Measurements from ENCODE around the gene LRP6. TPM values are rescaled to one million over a fixed set of nuclear protein-coding genes. Genes with fewer than 3 reads are reported as not detected.

LRP6 gene
- total RNA-seq, 4 donors from 2014 or later: 11.7 to 102 (median 58.9) TPM

GRCh38 chr12:12201274-12201758 lies 65.5 kb downstream of the LRP6 start:
- H3K27ac ChIP-seq: no peak overlapping the region
- no peaks in the 10 kb centered on the region for H3K36me3 ChIP-seq
- no peaks in the 10 kb centered on the region for H3K27me3 ChIP-seq
- peaks cover 3 to 6% of the 10 kb centered on the region in 2 donors for H3K9me3 ChIP-seq
- TF ChIP-seq POLR2AphosphoS5 (IDR thresholded peaks at IDR 0.05): no peak
- no peak for TF ChIP-seq CTCF (IDR thresholded peaks at IDR 0.05)
- in situ Hi-C loops (cut with MboI; ENCODE audit: low pct_ligation_motif_present in 1 of 4, low pct_unique_long_range_greater_than_20kb in 1 of 4, low sequenced_read_pairs in 3 of 4): no loop called here
- intact Hi-C loops (cut with DNase I; ENCODE audit: low total_unique reads): no loop called here
- H3K4me1 ChIP-seq: no peaks in the 10 kb centered on the region
- no peak for DNase-seq
- WGBS, 2 donors (ENCODE audit: low coverage in 1 of 2): 76 to 96% methylated on average over 3 of the region's 3 CpGs
- no peak overlapping the region for H3K4me3 ChIP-seq

- Histone ChIP-seq H3K27me3 (no peaks in the 10 kb centered on the region), H3K4me3 (no peak overlapping the region), H3K27ac (no peak overlapping the region), H3K4me1 (no peaks in the 10 kb centered on the region), H3K9me3 (peaks cover 3 to 6% of the 10 kb centered on the region in 2 donors), H3K36me3 (no peaks in the 10 kb centered on the region)
- intact Hi-C loops (cut with DNase I; ENCODE audit: low total_unique reads) (no loop called here), in situ Hi-C loops (cut with MboI; ENCODE audit: low pct_ligation_motif_present in 1 of 4, low pct_unique_long_range_greater_than_20kb in 1 of 4, low sequenced_read_pairs in 3 of 4) (no loop called here)
- WGBS, 2 donors (ENCODE audit: low coverage in 1 of 2): 89% methylated on average over 2 of the region's 2 CpGs
- TF ChIP-seq POLR2AphosphoS5 (IDR thresholded peaks at IDR 0.05) (no peak), CTCF (IDR thresholded peaks at IDR 0.05) (no peak), POLR2A (IDR thresholded peaks at IDR 0.05) (no peak), EP300 (IDR thresholded peaks at IDR 0.05; ENCODE audit: low read depth) (no peak)
- no peak for DNase-seq
These were observed 66.5 kb downstream of the LRP6 start for GRCh38 chr12:12200363-12200762.

GRCh38 chr12:12198124-12198523 lies 68.7 kb downstream of the LRP6 start:
- intact Hi-C loops (cut with DNase I; ENCODE audit: low total_unique reads) (no loop called here), in situ Hi-C loops (cut with MboI; ENCODE audit: low pct_ligation_motif_present in 1 of 4, low pct_unique_long_range_greater_than_20kb in 1 of 4, low sequenced_read_pairs in 3 of 4) (no loop called here)
- DNase-seq: no peak
- H3K4me1 ChIP-seq: no peaks in the 10 kb centered on the region
- peaks cover 3 to 6% of the 10 kb centered on the region in 2 donors for H3K9me3 ChIP-seq
- no peak overlapping the region for H3K27ac ChIP-seq
- 89 to 100% methylated on average over 1 of the region's 1 CpG for WGBS, 2 donors (ENCODE audit: low coverage in 1 of 2)
- H3K36me3 ChIP-seq: no peaks in the 10 kb centered on the region
- TF ChIP-seq CTCF (IDR thresholded peaks at IDR 0.05) (no peak), POLR2AphosphoS5 (IDR thresholded peaks at IDR 0.05) (no peak), POLR2A (IDR thresholded peaks at IDR 0.05) (no peak), EP300 (IDR thresholded peaks at IDR 0.05; ENCODE audit: low read depth) (no peak)
- H3K4me3 ChIP-seq: no peak overlapping the region
- H3K27me3 ChIP-seq: no peaks in the 10 kb centered on the region

- no peaks in the 10 kb centered on the region for H3K4me1 ChIP-seq
- TF ChIP-seq EP300 (IDR thresholded peaks at IDR 0.05; ENCODE audit: low read depth): no peak
- H3K36me3 ChIP-seq: no peaks in the 10 kb centered on the region
- peaks cover 3 to 6% of the 10 kb centered on the region in 2 donors for H3K9me3 ChIP-seq
- in situ Hi-C loops (cut with MboI; ENCODE audit: low pct_ligation_motif_present in 1 of 4, low pct_unique_long_range_greater_than_20kb in 1 of 4, low sequenced_read_pairs in 3 of 4): no loop called here
- 3 to 20% methylated on average over 1 of the region's 1 CpG for WGBS, 2 donors (ENCODE audit: low coverage in 1 of 2)
- no peak overlapping the region for H3K27ac ChIP-seq
- DNase-seq: no peak
- H3K27me3 ChIP-seq: no peaks in the 10 kb centered on the region
- intact Hi-C loops (cut with DNase I; ENCODE audit: low total_unique reads): no loop called here
- H3K4me3 ChIP-seq: no peak overlapping the region
These were observed 69.7 kb downstream of the LRP6 start for GRCh38 chr12:12197128-12197527.

DNA sequence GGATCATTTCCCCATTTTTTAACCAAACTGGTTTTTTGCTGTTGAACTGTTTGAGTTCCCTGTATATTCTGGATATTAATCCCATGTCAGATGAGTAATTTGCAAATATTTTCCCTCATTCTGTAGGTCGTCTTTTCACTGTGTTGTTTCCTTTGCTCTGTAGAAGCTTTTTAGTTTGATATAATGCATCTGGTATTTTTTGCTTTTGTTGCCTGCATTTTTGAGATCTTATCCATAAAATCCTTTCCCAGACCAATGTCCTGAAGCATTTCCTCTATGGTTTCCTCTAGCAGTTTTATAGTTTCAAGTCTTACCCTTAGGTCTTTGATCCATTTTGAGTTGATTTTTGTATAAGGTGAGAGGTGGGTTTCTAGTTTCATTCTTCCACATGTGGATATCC lies 71.3 kb downstream of the LRP6 start:
- intact Hi-C loops (cut with DNase I; ENCODE audit: low total_unique reads): no loop called here

More for the DNA sequence above, 71.3 kb downstream of the LRP6 start:
- no peak overlapping the region for H3K27ac ChIP-seq
- 59 to 71% methylated on average over 1 of the region's 1 CpG for WGBS, 2 donors (ENCODE audit: low coverage in 1 of 2)
- H3K9me3 ChIP-seq: peaks cover 3 to 6% of the 10 kb centered on the region in 2 donors
- in situ Hi-C loops (cut with MboI; ENCODE audit: low pct_ligation_motif_present in 1 of 4, low pct_unique_long_range_greater_than_20kb in 1 of 4, low sequenced_read_pairs in 3 of 4): no loop called here
- H3K36me3 ChIP-seq: no peaks in the 10 kb centered on the region
- no peak for DNase-seq
- TF ChIP-seq POLR2AphosphoS5 (IDR thresholded peaks at IDR 0.05): no peak
- no peak for TF ChIP-seq EP300 (IDR thresholded peaks at IDR 0.05; ENCODE audit: low read depth)
- no peak for TF ChIP-seq POLR2A (IDR thresholded peaks at IDR 0.05)
- no peak for TF ChIP-seq CTCF (IDR thresholded peaks at IDR 0.05)
- H3K4me3 ChIP-seq: no peak overlapping the region
- H3K27me3 ChIP-seq: no peaks in the 10 kb centered on the region
- no peaks in the 10 kb centered on the region for H3K4me1 ChIP-seq

Measured in transverse colon (tissue), 4 donors.